Activated naive CD4-positive, alpha-beta T cell (primary cell): Measurements from ENCODE around the gene HTD2.

Source experiments
- DNase-seq, 4 experiments: peaks; one replicate each; lab custom pipeline; 2025; lab: John Stamatoyannopoulos, UW

The HTD2 gene

DNA sequence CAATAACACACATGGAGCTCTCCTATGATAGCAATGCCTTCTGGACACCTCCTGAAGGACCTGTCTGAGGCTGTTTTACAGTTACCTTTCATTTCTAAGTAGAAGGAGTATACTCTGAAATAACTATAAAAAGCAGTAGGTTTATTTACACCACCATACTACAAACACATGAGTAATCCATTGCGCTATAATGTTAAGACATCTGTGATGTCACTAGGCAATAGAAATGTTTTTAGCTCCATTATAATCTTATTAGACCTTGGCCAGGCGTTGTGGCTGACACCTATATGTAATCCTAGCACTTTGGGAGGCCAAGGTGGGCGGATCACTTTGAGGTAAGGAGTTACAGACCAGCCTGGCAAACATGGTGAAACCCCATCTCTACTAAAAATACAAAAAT, 51.1 kb downstream of the HTD2 start:
- DNase-seq, result no peak

DNA sequence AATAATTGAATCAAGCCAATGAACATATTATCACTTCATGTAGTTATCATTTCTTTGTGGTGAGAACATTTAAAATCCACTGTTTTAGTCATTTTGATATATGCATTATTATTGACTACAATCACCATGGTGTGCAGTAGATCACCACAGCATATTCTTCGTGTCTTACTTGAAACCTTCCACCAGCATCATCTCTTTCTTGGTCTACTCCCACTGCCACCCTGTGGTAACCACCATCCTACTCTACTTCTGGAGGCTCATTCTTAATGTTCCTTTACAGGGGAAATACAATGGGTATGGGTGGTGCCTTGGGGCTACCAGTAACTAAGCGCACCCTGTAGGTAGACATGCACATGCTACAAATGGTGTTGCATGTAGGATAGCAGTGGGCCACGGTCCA, 51.8 kb downstream of the HTD2 start:
- no peak for DNase-seq

- DNase-seq, result no peak
These were observed 52.5 kb downstream of the HTD2 start for GRCh38 chr3:58358808-58359207.

GRCh38 chr3:58359621-58360020, 53.3 kb downstream of the HTD2 start:
- no peak for DNase-seq

DNA sequence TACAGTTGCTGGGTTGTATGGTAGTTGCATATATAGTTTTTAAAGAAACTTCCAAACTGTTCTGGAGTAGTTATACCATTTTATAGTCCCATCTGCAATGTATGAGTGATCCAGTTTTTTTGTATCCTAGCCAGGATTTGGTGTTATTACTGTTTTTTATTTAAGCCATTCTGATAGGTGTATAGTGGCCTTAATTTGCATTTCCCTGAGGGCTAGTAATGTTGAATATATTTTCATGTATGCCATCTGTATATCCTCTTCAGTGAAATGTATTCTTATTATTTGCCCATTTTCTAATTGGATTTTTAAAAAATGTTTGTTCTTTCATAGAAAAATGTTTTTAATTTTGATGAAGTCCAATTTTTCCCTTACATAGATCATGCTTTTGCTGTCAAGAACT, 55.5 kb downstream of the HTD2 start:
- DNase-seq, result no peak

GRCh38 chr3:58366699-58367098, 60.4 kb downstream of the HTD2 start:
- no peak for DNase-seq

GRCh38 chr3:58369038-58369437, 62.7 kb downstream of the HTD2 start:
- no peak for DNase-seq
